Neural cell (in vitro differentiated cells): ENCODE data around the gene MRTO4.

Experiments
- CTCF ChIP-seq: fragments of 450-650 bp; IDR thresholded peaks from 2 replicates; pipeline ENCODE4 v1.5.1; 2014; ENCODE audit warnings: antibody characterized with exemption, mild to moderate bottlenecking, moderate library complexity; ENCODE audit not compliant: poor library complexity, severe bottlenecking
- EZH2 ChIP-seq: fragments of 200-600, 300-800 bp; shearing (Covaris generic), sonication (generic); IDR thresholded peaks from 2 replicates; pipeline ENCODE4 v1.6.1; 2014; ENCODE audit warnings: antibody characterized with exemption, low read length, borderline replicate concordance, mild to moderate bottlenecking; ENCODE audit not compliant: insufficient read depth, poor library complexity, severe bottlenecking
- POLR2AphosphoS5 ChIP-seq: IDR thresholded peaks from 2 replicates; pipeline ENCODE4 v1.6.1; 2012
- REST ChIP-seq: IDR thresholded peaks from 2 replicates; pipeline ENCODE4 v1.6.1; 2012; ENCODE audit warnings: borderline replicate concordance

- no peak for TF ChIP-seq CTCF
- no peak for TF ChIP-seq POLR2AphosphoS5
- no peak for TF ChIP-seq EZH2
- TF ChIP-seq REST, result no peak
Measured at GRCh38 chr1:19232524-19232846, 19.1 kb upstream of the MRTO4 start.
